ENCODE results near the gene MPRIP.

GRCh38 chr17:17203173-17203730 lies 161.0 kb downstream of the MPRIP start:
- TF ChIP-seq CTCF (tag by site-specific recombination; IDR thresholded peaks at IDR 0.05) (no peak), REST (tag by site-specific recombination; IDR thresholded peaks at IDR 0.05) (no peak), ZNF292 (tag by site-specific recombination; IDR thresholded peaks at IDR 0.05; ENCODE audit: borderline replicate concordance, low read depth) (no peak), ZNF239 (tag by site-specific recombination; IDR thresholded peaks at IDR 0.05) (no peak), ZNF274 (IDR thresholded peaks at IDR 0.05; ENCODE audit: low read length) (no peak), ZNF274 (tag by site-specific recombination; IDR thresholded peaks at IDR 0.05; ENCODE audit: borderline replicate concordance) (no peak), ZNF18 (tag by site-specific recombination; IDR thresholded peaks at IDR 0.05) (no peak), ZNF76 (tag by site-specific recombination; IDR thresholded peaks at IDR 0.05; ENCODE audit: borderline replicate concordance, low read depth) (no peak), ZNF350 (tag by site-specific recombination; IDR thresholded peaks at IDR 0.05) (no peak), ZNF114 (tag by site-specific recombination; IDR thresholded peaks at IDR 0.05) (no peak)
